Psoas muscle (tissue), 8 donors: ENCODE results near the gene PARP8. TPM values are rescaled to one million over a fixed set of nuclear protein-coding genes. Genes with fewer than 3 reads are reported as not detected.

Experiments
- ATAC-seq, 4 donors: fragments of 200-7000 bp; cut with Tn5 transposase; one replicate each; pipeline ENCODE4 v1.9.1; 2020; ENCODE audit warnings: moderate library complexity in 3 of 4, mild to moderate bottlenecking in 2 of 4
- DNase-seq, 2 donors: peaks; one replicate each; pipeline ENCODE4 v3.0.0-alpha.2; 2020
- H3K27ac ChIP-seq: fragments of 200-600 bp; one replicate; pipeline ENCODE4 v1.8.0; 2022
- H3K27me3 ChIP-seq, 3 donors: fragments of 200-600 bp in 1 of 3; one replicate each; pipeline versions ENCODE4 v1.6.1 to v1.8.0; 2013 to 2022; ENCODE audit warnings: low read length in 2 of 3, mild to moderate bottlenecking in 2 of 3, moderate library complexity in 1 of 3; ENCODE audit not compliant: insufficient read depth in 3 of 3
- H3K36me3 ChIP-seq, 2 donors: fragments of 200-600 bp in 1 of 2; one replicate each; pipeline versions ENCODE4 v1.6.1 to v1.8.0; 2013 to 2022; ENCODE audit warnings: low read depth in 1 of 2, mild to moderate bottlenecking in 1 of 2, moderate library complexity in 1 of 2; ENCODE audit not compliant: insufficient read depth in 1 of 2
- H3K4me1 ChIP-seq: fragments of 200-600 bp; one replicate; pipeline ENCODE4 v1.8.0; 2022
- H3K4me3 ChIP-seq: fragments of 200-600 bp; one replicate; pipeline ENCODE4 v1.8.0; 2022; ENCODE audit warnings: mild to moderate bottlenecking
- H3K9me3 ChIP-seq: fragments of 200-600 bp; one replicate; pipeline ENCODE4 v1.8.0; 2022
- WGBS, 3 donors: extraction: QIAGEN DNeasy Blood & Tissue Kit; methylation state at CpG; one replicate each; pipeline versions ENCODE4 v1.1.6 to v1.1.7; 2013; 5-methylcytosine and 5-hydroxymethylcytosine counted together
- intact Hi-C, 2 donors: fragments of 100-400 bp; cut with DNase I; formaldehyde crosslinking; loops; one replicate each; pipeline versions ENCODE4 v1.11.0 to v1.14.2; 2022
- polyA plus RNA-seq, 3 donors: library from polyadenylated mRNA; stranded (reverse); fragments of 200-250 nt; gene quantifications; one replicate each; pipeline ENCODE4 v1.2.3, GENCODE V29; 2013
- total RNA-seq, 4 donors: library from RNA; stranded (reverse); fragmentation: NEBNext Ultra II Directional in 2 of 4; extraction: Animal tissue kit (Norgen Biotek cat#: 25700) in 2 of 4; gene quantifications; one replicate each; pipeline versions ENCODE4 v1.2.1 to v1.2.4, GENCODE V29; 2021 to 2023
- TF ChIP-seq, protein P1 (sequence below): fragments of 200-600 bp; IDR thresholded peaks from one replicate; pipeline ENCODE4 v1.8.0; 2022; ENCODE audit warnings: antibody characterized with exemption
- donor health status: healthy with polysubstance abuse.
- donor health status: DM: no; HTN: no; CAD: no; lungs with moderate emphysema.
- donor health status: Bipolar disorder and iron deficiency.
- donor health status: healthy.
- donor health status: DM: yes; HTN: yes; CAD: no.
- donor health status: DM: no; HTN: no; CAD: no.
- donor health status: DM: no; HTN: no; CAD: no.
- donor health status: DM: yes; HTN: yes; CAD: no.

Gene PARP8
- total and polyA plus RNA-seq, 7 donors = 0.52 to 4.7 (median 1.5) TPM

DNA sequence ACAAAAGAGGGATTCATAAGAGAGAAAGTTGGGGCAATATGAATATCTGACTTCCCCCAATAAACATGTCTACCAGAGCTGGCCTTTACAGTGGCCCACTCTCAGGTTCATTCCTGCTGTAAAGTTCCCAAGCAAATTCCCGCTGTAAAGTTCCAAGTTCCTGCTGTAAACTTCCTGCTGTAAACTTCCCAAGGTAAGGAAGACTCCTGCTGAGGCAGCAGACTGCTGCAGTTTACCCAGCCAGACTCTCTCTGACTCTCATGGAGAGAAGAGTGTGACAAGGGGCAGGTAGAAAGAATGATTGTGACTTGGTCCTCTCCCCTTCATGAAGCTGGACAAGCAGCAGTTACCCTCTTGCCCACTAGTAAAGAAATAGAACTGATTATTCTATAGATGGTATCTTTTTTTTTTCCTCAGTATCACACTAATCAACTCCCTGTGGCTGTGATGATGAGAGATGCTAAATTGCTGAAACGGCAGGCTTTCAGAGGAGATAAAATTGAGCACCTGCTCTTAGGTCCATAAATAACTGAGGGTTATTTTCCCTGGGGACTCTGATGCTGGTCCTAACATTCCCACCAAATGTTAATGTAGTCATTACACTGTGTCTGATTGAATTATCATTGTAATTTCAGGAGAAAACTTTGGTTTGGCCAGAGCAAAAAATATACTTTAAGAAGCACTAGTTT is 220.4 kb downstream of the PARP8 start:
- Histone ChIP-seq H3K4me3 (no peak overlapping the region), H3K27me3 (no peaks in the 10 kb centered on the region), H3K9me3 (no peaks in the 10 kb centered on the region), H3K36me3 (no peaks in the 10 kb centered on the region), H3K4me1 (no peaks in the 10 kb centered on the region), H3K27ac (no peak overlapping the region)
- TF ChIP-seq, protein P1, sequence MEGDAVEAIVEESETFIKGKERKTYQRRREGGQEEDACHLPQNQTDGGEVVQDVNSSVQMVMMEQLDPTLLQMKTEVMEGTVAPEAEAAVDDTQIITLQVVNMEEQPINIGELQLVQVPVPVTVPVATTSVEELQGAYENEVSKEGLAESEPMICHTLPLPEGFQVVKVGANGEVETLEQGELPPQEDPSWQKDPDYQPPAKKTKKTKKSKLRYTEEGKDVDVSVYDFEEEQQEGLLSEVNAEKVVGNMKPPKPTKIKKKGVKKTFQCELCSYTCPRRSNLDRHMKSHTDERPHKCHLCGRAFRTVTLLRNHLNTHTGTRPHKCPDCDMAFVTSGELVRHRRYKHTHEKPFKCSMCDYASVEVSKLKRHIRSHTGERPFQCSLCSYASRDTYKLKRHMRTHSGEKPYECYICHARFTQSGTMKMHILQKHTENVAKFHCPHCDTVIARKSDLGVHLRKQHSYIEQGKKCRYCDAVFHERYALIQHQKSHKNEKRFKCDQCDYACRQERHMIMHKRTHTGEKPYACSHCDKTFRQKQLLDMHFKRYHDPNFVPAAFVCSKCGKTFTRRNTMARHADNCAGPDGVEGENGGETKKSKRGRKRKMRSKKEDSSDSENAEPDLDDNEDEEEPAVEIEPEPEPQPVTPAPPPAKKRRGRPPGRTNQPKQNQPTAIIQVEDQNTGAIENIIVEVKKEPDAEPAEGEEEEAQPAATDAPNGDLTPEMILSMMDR = no peak
- DNase-seq (no peak), ATAC-seq (no peak)
- WGBS, 3 donors = 11 to 18% (median 14%) methylated on average over 2 of the region's 2 CpGs
- intact Hi-C loops = no loop called here

DNA sequence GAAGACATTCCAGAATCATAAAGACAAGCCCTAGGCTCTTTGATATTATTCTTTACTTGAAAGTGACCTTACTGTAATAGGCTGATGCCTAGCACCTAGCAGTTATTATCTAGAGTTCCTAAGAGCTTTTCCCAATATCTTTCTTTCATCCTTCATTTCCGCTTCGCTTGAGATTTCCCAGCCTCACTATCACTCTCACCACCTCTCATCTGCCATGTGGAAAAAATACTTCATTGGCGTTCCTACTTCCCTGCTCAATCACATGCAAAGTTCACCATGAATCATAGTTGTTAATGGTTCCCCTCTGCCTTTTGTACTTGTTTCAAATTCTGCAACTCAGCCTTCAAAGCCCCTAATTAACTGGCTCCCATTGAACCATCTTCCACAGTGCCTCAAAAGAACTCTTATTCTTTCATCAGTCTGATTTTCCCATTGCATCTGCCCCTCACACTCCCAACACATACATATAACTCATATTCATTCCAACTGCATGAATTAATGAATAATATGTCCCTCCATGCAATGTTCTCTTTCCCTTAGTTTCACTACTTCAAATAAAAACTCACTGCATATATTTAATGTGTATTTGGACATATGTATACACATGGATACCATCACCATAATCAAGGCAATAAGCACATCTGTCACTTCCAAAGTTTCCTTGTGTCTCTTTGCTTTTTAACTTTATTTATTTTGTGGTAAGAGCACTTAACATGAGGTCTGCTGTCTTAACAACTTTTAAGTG is 221.6 kb downstream of the PARP8 start:
- TF ChIP-seq, protein P1 = no peak
- Histone ChIP-seq H3K36me3 (no peaks in the 10 kb centered on the region), H3K4me3 (no peak overlapping the region), H3K4me1 (no peaks in the 10 kb centered on the region), H3K27me3 (no peaks in the 10 kb centered on the region), H3K9me3 (no peaks in the 10 kb centered on the region), H3K27ac (no peak overlapping the region)
- intact Hi-C loops = no loop called here
- ATAC-seq (no peak), DNase-seq (no peak)
- WGBS, 3 donors = 78 to 88% (median 86%) methylated on average over 3 of the region's 3 CpGs

DNA sequence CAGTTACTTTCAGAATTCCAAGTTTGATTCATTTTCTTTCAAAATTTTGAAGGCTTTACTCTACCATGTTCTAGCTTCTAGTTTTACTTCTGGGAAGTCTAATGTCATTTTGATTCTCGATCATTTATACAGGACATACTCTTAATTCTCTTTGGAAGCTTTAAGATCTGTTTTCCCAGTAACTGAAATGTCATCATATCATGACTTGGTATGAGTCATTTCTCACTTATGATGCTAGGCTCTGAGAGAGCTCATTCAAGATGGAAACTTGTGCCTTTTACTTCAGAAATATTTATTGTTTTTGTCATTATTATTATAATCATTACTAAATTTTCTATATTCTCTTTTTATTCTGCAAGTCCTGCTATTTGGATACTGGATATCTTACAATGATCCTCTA is 222.3 kb downstream of the PARP8 start:
- Histone ChIP-seq H3K27me3 (no peaks in the 10 kb centered on the region), H3K36me3 (no peaks in the 10 kb centered on the region), H3K4me3 (no peak overlapping the region), H3K27ac (no peak overlapping the region), H3K4me1 (no peaks in the 10 kb centered on the region), H3K9me3 (no peaks in the 10 kb centered on the region)
- intact Hi-C loops = no loop called here
- ATAC-seq (no peak), DNase-seq (no peak)
- TF ChIP-seq, protein P1 = no peak
- 77 to 87% (median 85%) methylated on average over 1 of the region's 1 CpG for WGBS, 3 donors

DNA sequence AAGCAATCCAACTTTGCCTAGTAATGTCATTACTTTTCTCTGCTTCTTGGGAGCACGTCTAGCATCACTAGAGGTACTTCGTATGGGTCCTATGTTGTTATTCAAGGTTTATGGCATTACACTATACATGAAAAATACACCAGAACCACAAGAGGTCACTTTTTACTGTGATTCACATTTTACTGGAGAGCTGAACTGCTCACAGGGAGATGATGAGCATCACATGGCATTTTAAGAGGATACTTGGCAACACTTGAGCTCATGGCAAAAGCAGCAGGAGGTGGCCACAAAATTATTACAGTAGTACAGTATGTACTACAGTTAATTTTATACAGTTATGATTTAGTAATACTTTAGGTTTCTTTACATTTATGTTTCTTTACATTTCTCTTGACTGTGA is 223.4 kb downstream of the PARP8 start:
- WGBS, 3 donors = 55 to 67% (median 67%) methylated on average over 2 of the region's 2 CpGs

More for the DNA sequence above, 223.4 kb downstream of the PARP8 start:
- no peak for ATAC-seq
- Histone ChIP-seq H3K27me3 (no peaks in the 10 kb centered on the region), H3K4me1 (no peaks in the 10 kb centered on the region), H3K9me3 (no peaks in the 10 kb centered on the region), H3K4me3 (no peak overlapping the region), H3K36me3 (no peaks in the 10 kb centered on the region), H3K27ac (no peak overlapping the region)
- intact Hi-C loops = loop anchor here in 1 of 2 donors (5.0 kb wide), 1 partner anchor 1248 kb away; no protein-coding TSS in a partner anchor
- no peak for DNase-seq
- TF ChIP-seq, protein P1 = no peak

Other genes with a start within 250 kb of the PARP8 start
- 1 to 10 TPM; 2.8 to 4.3 (median 3.6) TPM for gene EMB, start 225.3 kb upstream of the PARP8 start, total RNA-seq
- under 1 TPM; 0.42 to 0.57 (median 0.47) TPM for gene EMB, start 225.3 kb upstream of the PARP8 start, polyA plus RNA-seq